SK-N-SH (cell line): Measurements from ENCODE around the gene CCL23.

ENCODE experiments used
- CHD2 ChIP-seq: fragments of 150-350 bp; IDR thresholded peaks from 2 replicates; pipeline ENCODE4 v1.6.1; 2018; ENCODE audit warnings: low read length; ENCODE audit not compliant: partially characterized antibody
- JUND ChIP-seq: IDR thresholded peaks from 2 replicates; pipeline ENCODE4 v1.4.0; 2012
- SIN3A ChIP-seq: IDR thresholded peaks from 2 replicates; pipeline ENCODE4 v1.6.1; 2012; ENCODE audit warnings: low read depth, mild to moderate bottlenecking, low read length, moderate library complexity, borderline replicate concordance
- SMC3 ChIP-seq: IDR thresholded peaks from 2 replicates; pipeline ENCODE4 v1.6.1; 2012; ENCODE audit warnings: low read depth, low read length, improper control_type of control experiment
- TAF1 ChIP-seq: IDR thresholded peaks from 2 replicates; pipeline ENCODE4 v1.6.1; 2012; ENCODE audit warnings: low read depth, mild to moderate bottlenecking, low read length, moderate library complexity, borderline replicate concordance
- TEAD4 ChIP-seq: IDR thresholded peaks from 2 replicates; pipeline ENCODE4 v1.4.0; 2012; ENCODE audit warnings: mild to moderate bottlenecking, borderline replicate concordance; ENCODE audit not compliant: insufficient read depth
- TF ChIP-seq, protein P1 (sequence below): fragments of 200-600 bp; sonication (generic); IDR thresholded peaks from 2 replicates; pipeline ENCODE4 v1.6.1; 2017; ENCODE audit warnings: antibody characterized with exemption, mild to moderate bottlenecking, moderate library complexity
- TF ChIP-seq, protein P2 (sequence below): IDR thresholded peaks from 2 replicates; pipeline ENCODE4 v1.4.0; 2012; ENCODE audit warnings: low read depth

DNA sequence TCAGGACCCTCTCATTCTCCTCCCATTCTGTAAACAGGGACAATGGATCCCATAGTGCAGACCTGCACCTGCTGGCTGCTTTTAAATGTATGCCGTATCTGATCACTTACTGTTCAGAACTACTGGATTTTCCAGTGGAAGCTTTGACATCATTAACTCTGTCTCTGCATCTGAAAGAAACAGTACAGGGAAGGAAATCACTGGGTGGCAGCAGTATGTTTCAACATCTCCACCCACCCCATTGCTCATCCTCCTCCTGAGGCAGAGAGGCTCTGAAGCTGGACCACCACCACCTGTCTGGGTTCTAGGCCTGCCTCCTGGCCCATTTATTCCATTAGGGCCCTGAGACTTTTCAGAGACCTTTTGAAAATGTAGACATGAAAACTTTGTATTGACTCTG, 19.0 kb downstream of the CCL23 start:
- TF ChIP-seq, protein P1, sequence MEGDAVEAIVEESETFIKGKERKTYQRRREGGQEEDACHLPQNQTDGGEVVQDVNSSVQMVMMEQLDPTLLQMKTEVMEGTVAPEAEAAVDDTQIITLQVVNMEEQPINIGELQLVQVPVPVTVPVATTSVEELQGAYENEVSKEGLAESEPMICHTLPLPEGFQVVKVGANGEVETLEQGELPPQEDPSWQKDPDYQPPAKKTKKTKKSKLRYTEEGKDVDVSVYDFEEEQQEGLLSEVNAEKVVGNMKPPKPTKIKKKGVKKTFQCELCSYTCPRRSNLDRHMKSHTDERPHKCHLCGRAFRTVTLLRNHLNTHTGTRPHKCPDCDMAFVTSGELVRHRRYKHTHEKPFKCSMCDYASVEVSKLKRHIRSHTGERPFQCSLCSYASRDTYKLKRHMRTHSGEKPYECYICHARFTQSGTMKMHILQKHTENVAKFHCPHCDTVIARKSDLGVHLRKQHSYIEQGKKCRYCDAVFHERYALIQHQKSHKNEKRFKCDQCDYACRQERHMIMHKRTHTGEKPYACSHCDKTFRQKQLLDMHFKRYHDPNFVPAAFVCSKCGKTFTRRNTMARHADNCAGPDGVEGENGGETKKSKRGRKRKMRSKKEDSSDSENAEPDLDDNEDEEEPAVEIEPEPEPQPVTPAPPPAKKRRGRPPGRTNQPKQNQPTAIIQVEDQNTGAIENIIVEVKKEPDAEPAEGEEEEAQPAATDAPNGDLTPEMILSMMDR, result no peak
- TF ChIP-seq SIN3A (no peak), TAF1 (no peak), CHD2 (no peak), TEAD4 (no peak), JUND (no peak), SMC3 (no peak)
- TF ChIP-seq, protein P2, sequence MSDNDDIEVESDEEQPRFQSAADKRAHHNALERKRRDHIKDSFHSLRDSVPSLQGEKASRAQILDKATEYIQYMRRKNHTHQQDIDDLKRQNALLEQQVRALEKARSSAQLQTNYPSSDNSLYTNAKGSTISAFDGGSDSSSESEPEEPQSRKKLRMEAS, result no peak
